Measurements from ENCODE around the gene EFNA5. TPM values are rescaled to one million over a fixed set of nuclear protein-coding genes. Genes with fewer than 3 reads are reported as not detected.
A peak's percentile ranks its signal among the peaks of the same experiment; 100 is the strongest.

EFNA5 gene
- polyA plus RNA-seq, 1 of the 3 experiments (the other 2 are of a cell fraction) = 0.81 TPM

- Histone ChIP-seq H3K4me1 (ENCODE audit: control insufficient read depth in 1 of 2, insufficient read depth in 2 of 2, low read depth in 1 of 2, low read length in 1 of 2) (peaks cover 8 to 40% of the 10 kb centered on the region in 2 experiments), H2AFZ (ENCODE audit: low read depth) (no peak overlapping the region)
Measured at GRCh38 chr5:107428303-107428813, 242.4 kb downstream of the EFNA5 start.

GRCh38 chr5:107426872-107427271, 243.9 kb downstream of the EFNA5 start:
- Histone ChIP-seq H3K79me2 (ENCODE audit: insufficient read depth) (no peaks in the 10 kb centered on the region), H3K36me3 (replicated peaks in 1 of 2; ENCODE audit: control insufficient read depth in 1 of 2, insufficient read depth in 2 of 2, low read length in 1 of 2) (no peaks in the 10 kb centered on the region), H3K9ac (no peak overlapping the region), H3K9me2 (no peaks in the 10 kb centered on the region), H3K4me1 (ENCODE audit: control insufficient read depth in 1 of 2, insufficient read depth in 2 of 2, low read depth in 1 of 2, low read length in 1 of 2) (peaks cover 10 to 32% of the 10 kb centered on the region in 2 experiments), H3K27me3 (ENCODE audit: insufficient read depth) (no peaks in the 10 kb centered on the region), H4K20me1 (ENCODE audit: insufficient read depth) (no peaks in the 10 kb centered on the region), H3K27ac (ENCODE audit: low read depth in 2 of 2, low read length in 1 of 2) (peak overlapping the region in 1 of 2 experiments; percentile 78; a peak in 2 of 4 replicates), H3F3A (replicated peaks; ENCODE audit: insufficient read depth) (peaks cover 32% of the 10 kb centered on the region), H3K4me3 (ENCODE audit: low read depth in 2 of 2, low read length in 1 of 2) (no peak overlapping the region), H3K9me3 (no peaks in the 10 kb centered on the region), H3K4me2 (peak overlapping the region; percentile 69; the same call in 1 of the 2 replicates), H2AFZ (ENCODE audit: low read depth) (no peak overlapping the region)
- 94% methylated on average over 6 of the region's 6 CpGs for WGBS (ENCODE audit: low lambda C conversion rate)
- no peak for DNase-seq
- ChIA-PET POLR2A (no interaction called here), CTCF (interaction anchor here (1.3 kb wide), 1 partner anchor 11 kb away, joined by 3 read pairs; no protein-coding TSS in a partner anchor)
- no peak for TF ChIP-seq MXI1 (IDR thresholded peaks at IDR 0.05; ENCODE audit: low read depth, low read length)
- no peak for TF ChIP-seq SMC3 (IDR thresholded peaks at IDR 0.05; ENCODE audit: low read depth, low read length)
- no peak for TF ChIP-seq ELF1 (IDR thresholded peaks at IDR 0.05)
- no peak for TF ChIP-seq USF1 (IDR thresholded peaks at IDR 0.05; ENCODE audit: borderline replicate concordance, low read depth)
- no peak for TF ChIP-seq RAD21 (IDR thresholded peaks at IDR 0.05; ENCODE audit: low read length)
- no peak for TF ChIP-seq EZH2phosphoT487 (IDR thresholded peaks at IDR 0.05; ENCODE audit: borderline replicate concordance, low read depth)
- TF ChIP-seq CTCF (IDR thresholded peaks at IDR 0.05) = no peak
- no peak for TF ChIP-seq TEAD4 (IDR thresholded peaks at IDR 0.05; ENCODE audit: borderline replicate concordance, insufficient read depth)
- TF ChIP-seq PBX3 (IDR thresholded peaks at IDR 0.05) = no peak
- no peak for TF ChIP-seq RXRA (IDR thresholded peaks at IDR 0.05; ENCODE audit: borderline replicate concordance, low read depth)
- no peak for TF ChIP-seq FOSL2 (IDR thresholded peaks at IDR 0.05; ENCODE audit: borderline replicate concordance, low read depth)
- no peak for TF ChIP-seq GATA2 (CRISPR knock-in tag; IDR thresholded peaks at IDR 0.05)
- no peak for TF ChIP-seq TAF1 (IDR thresholded peaks at IDR 0.05; ENCODE audit: borderline replicate concordance, low read depth, low read length)
- no peak for TF ChIP-seq POLR2AphosphoS5 (IDR thresholded peaks at IDR 0.05; ENCODE audit: low read depth, low read length)

More at GRCh38 chr5:107428303-107428813, 242.4 kb downstream of the EFNA5 start:
- DNase-seq = no peak
- WGBS (ENCODE audit: low lambda C conversion rate) = 96% methylated on average over 4 of the region's 4 CpGs
- no peaks in the 10 kb centered on the region for H3K9me2 ChIP-seq
- H3K4me2 ChIP-seq = no peak overlapping the region
- H3K79me2 ChIP-seq (ENCODE audit: insufficient read depth) = no peaks in the 10 kb centered on the region
- TF ChIP-seq POLR2AphosphoS5 (IDR thresholded peaks at IDR 0.05; ENCODE audit: low read depth, low read length) (no peak), TCF12 (IDR thresholded peaks at IDR 0.05) (no peak), RAD21 (IDR thresholded peaks at IDR 0.05; ENCODE audit: low read length) (no peak), YY1 (IDR thresholded peaks at IDR 0.05; ENCODE audit: low read depth) (no peak), IRF3 (IDR thresholded peaks at IDR 0.05; ENCODE audit: low read depth, low read length) (no peak), USF1 (IDR thresholded peaks at IDR 0.05; ENCODE audit: borderline replicate concordance, low read depth) (no peak), EZH2phosphoT487 (IDR thresholded peaks at IDR 0.05; ENCODE audit: borderline replicate concordance, low read depth) (no peak), MAX (IDR thresholded peaks at IDR 0.05; ENCODE audit: low read depth) (no peak), GABPA (IDR thresholded peaks at IDR 0.05; ENCODE audit: low read depth) (no peak), FOXM1 (IDR thresholded peaks at IDR 0.05; ENCODE audit: low read depth) (no peak)
- no peaks in the 10 kb centered on the region for H3K27me3 ChIP-seq (ENCODE audit: insufficient read depth)
- H3K4me3 ChIP-seq (ENCODE audit: low read depth in 2 of 2, low read length in 1 of 2) = no peak overlapping the region
- H3K27ac ChIP-seq (ENCODE audit: low read depth in 2 of 2, low read length in 1 of 2) = no peak overlapping the region
- no peak overlapping the region for H3K9ac ChIP-seq
- peaks cover 39% of the 10 kb centered on the region for H3F3A ChIP-seq (replicated peaks; ENCODE audit: insufficient read depth)
- ChIA-PET CTCF (no interaction called here), POLR2A (no interaction called here)
- no peaks in the 10 kb centered on the region for H4K20me1 ChIP-seq (ENCODE audit: insufficient read depth)
- no peaks in the 10 kb centered on the region for H3K36me3 ChIP-seq (replicated peaks in 1 of 2; ENCODE audit: control insufficient read depth in 1 of 2, insufficient read depth in 2 of 2, low read length in 1 of 2)
- H3K9me3 ChIP-seq = no peaks in the 10 kb centered on the region

All from SK-N-SH (cell line).